Measurements from ENCODE around the gene ST7.

DNA sequence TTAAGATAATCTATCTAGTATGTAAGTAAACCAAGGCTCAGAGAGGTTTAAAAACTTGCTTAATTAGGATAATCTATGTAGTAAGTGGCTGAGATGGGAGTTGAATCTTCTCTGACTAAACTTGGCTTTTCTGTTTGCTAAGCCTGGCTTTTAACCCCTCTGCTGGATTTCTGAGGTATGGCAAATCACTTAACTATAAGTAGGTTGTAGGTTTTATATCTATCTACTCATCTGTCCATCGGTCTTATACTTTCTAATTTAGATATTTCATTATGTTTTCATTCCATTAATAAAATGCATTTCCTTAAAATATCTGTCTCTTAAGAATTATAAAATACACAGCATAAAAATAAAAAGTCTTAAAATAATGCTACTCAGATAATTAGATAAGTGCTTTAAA, 59.4 kb downstream of the ST7 start:
- TF ChIP-seq ZNF274 (IDR thresholded peaks at IDR 0.05; ENCODE audit: borderline replicate concordance, extremely low read depth, low read length) = no peak
- TF ChIP-seq POLR2A (IDR thresholded peaks at IDR 0.05; ENCODE audit: control extremely low read depth in 1 of 2, low read depth in 2 of 2, low read length in 2 of 2) = no peak
- TF ChIP-seq, protein P1, sequence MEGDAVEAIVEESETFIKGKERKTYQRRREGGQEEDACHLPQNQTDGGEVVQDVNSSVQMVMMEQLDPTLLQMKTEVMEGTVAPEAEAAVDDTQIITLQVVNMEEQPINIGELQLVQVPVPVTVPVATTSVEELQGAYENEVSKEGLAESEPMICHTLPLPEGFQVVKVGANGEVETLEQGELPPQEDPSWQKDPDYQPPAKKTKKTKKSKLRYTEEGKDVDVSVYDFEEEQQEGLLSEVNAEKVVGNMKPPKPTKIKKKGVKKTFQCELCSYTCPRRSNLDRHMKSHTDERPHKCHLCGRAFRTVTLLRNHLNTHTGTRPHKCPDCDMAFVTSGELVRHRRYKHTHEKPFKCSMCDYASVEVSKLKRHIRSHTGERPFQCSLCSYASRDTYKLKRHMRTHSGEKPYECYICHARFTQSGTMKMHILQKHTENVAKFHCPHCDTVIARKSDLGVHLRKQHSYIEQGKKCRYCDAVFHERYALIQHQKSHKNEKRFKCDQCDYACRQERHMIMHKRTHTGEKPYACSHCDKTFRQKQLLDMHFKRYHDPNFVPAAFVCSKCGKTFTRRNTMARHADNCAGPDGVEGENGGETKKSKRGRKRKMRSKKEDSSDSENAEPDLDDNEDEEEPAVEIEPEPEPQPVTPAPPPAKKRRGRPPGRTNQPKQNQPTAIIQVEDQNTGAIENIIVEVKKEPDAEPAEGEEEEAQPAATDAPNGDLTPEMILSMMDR (IDR thresholded peaks at IDR 0.05; ENCODE audit: control extremely low read depth in 1 of 3, insufficient read depth in 1 of 3, low read depth in 1 of 3, low read length in 3 of 3) = peak in 2 of 3 experiments; percentile 37; a peak in 2 of 4 replicates

All from H1 (cell line).